HepG2 (cell line): Measurements from ENCODE around the gene C22orf15. TPM values are rescaled to one million over a fixed set of nuclear protein-coding genes. Genes with fewer than 3 reads are reported as not detected.

Source experiments
- CC2D1A ChIP-seq: sonication (generic); formaldehyde crosslinking; IDR thresholded peaks from 2 replicates; pipeline ENCODE4 v1.8.1; 2023; ENCODE audit warnings: mild to moderate bottlenecking, missing genetic modification reagents
- DNMT1 ChIP-seq: sonication (generic); formaldehyde crosslinking; IDR thresholded peaks from 2 replicates; pipeline ENCODE4 v1.5.1; 2020; ENCODE audit warnings: mild to moderate bottlenecking, missing genetic modification reagents
- GLI4 ChIP-seq: sonication (generic); formaldehyde crosslinking; IDR thresholded peaks from 2 replicates; pipeline ENCODE4 v1.5.1; 2020; ENCODE audit warnings: missing genetic modification reagents, mild to moderate bottlenecking, moderate library complexity, borderline replicate concordance
- HDAC2 ChIP-seq: sonication (generic); formaldehyde crosslinking; IDR thresholded peaks from 2 replicates; pipeline ENCODE4 v1.4.0; 2020; ENCODE audit warnings: missing genetic modification reagents
- HDAC6 ChIP-seq: fragments of 200-600 bp; sonication (generic); IDR thresholded peaks from 2 replicates; pipeline ENCODE4 v1.7.0; 2017; ENCODE audit warnings: mild to moderate bottlenecking, antibody characterized with exemption, low read length, low read depth
- HIC2 ChIP-seq: sonication (generic); formaldehyde crosslinking; IDR thresholded peaks from 2 replicates; pipeline ENCODE4 v1.9.0; 2022; ENCODE audit warnings: low read depth, missing genetic modification reagents
- IRF9 ChIP-seq: sonication (generic); formaldehyde crosslinking; IDR thresholded peaks from 2 replicates; pipeline ENCODE4 v1.8.0; 2022; ENCODE audit warnings: missing genetic modification reagents, mild to moderate bottlenecking, borderline replicate concordance
- KLF12 ChIP-seq: sonication (generic); formaldehyde crosslinking; IDR thresholded peaks from 2 replicates; pipeline ENCODE4 v1.4.0; 2020; ENCODE audit warnings: missing genetic modification reagents, borderline replicate concordance
- MBD4 ChIP-seq: IDR thresholded peaks from 2 replicates; pipeline ENCODE4 v1.6.1; 2012; ENCODE audit warnings: low read length, inconsistent platforms, borderline replicate concordance
- PRDM15 ChIP-seq: sonication (generic); formaldehyde crosslinking; IDR thresholded peaks from 2 replicates; pipeline ENCODE4 v1.4.0; 2020; ENCODE audit warnings: missing genetic modification reagents
- PRMT3 ChIP-seq: sonication (generic); formaldehyde crosslinking; IDR thresholded peaks from 2 replicates; pipeline ENCODE4 v1.8.1; 2022; ENCODE audit warnings: low read depth, mild to moderate bottlenecking, moderate library complexity, missing genetic modification reagents, borderline replicate concordance
- SNAPC2 ChIP-seq: sonication (generic); formaldehyde crosslinking; IDR thresholded peaks from 2 replicates; pipeline ENCODE4 v1.8.1; 2022; ENCODE audit warnings: mild to moderate bottlenecking, missing genetic modification reagents
- TRAFD1 ChIP-seq: sonication (generic); formaldehyde crosslinking; IDR thresholded peaks from 2 replicates; pipeline ENCODE4 v1.5.1; 2020; ENCODE audit warnings: missing genetic modification reagents, mild to moderate bottlenecking, borderline replicate concordance
- ZC3H13 ChIP-seq: sonication (generic); formaldehyde crosslinking; IDR thresholded peaks from 2 replicates; pipeline ENCODE4 v1.8.1; 2023; ENCODE audit warnings: mild to moderate bottlenecking, missing genetic modification reagents, moderate library complexity
- ZIK1 ChIP-seq: sonication (generic); formaldehyde crosslinking; IDR thresholded peaks from 2 replicates; pipeline ENCODE4 v1.5.0; 2020; ENCODE audit warnings: mild to moderate bottlenecking, low read depth, missing genetic modification reagents, borderline replicate concordance
- ZNF230 ChIP-seq: sonication (generic); formaldehyde crosslinking; IDR thresholded peaks from 2 replicates; pipeline ENCODE4 v1.4.0; 2020; ENCODE audit warnings: mild to moderate bottlenecking, missing genetic modification reagents
- ZNF543 ChIP-seq: sonication (generic); formaldehyde crosslinking; IDR thresholded peaks from 2 replicates; pipeline ENCODE4 v1.4.0; 2020; ENCODE audit warnings: mild to moderate bottlenecking, missing genetic modification reagents
- ZNF660 ChIP-seq: sonication (generic); formaldehyde crosslinking; IDR thresholded peaks from 2 replicates; pipeline ENCODE4 v1.5.1; 2020; ENCODE audit warnings: mild to moderate bottlenecking, low read depth, missing genetic modification reagents, borderline replicate concordance
- polyA plus RNA-seq, 8 experiments: library from polyadenylated mRNA; depleted of rRNA in 3 of 8; stranded (reverse) in 7 of 8; unstranded in 1 of 8; fragments of >200 nt; fragmentation: Illumina TruSeq in 4 of 8; extraction: Trizol in 4 of 8; gene quantifications; 2 replicates each; pipeline versions ENCODE4 v1.2.1 to v1.2.3, GENCODE V29; 2011 to 2016; ENCODE audit warnings: low read depth in 4 of 8, missing spikeins in 1 of 8, mixed read lengths in 1 of 8; ENCODE audit not compliant: insufficient read depth in 1 of 8
- total RNA-seq, 5 experiments: library from RNA; depleted of rRNA; stranded (reverse); fragments of >200 nt; fragmentation: Illumina TruSeq; extraction: Trizol; gene quantifications; 2 replicates each; pipeline ENCODE4 v1.2.3, GENCODE V29; 2016; ENCODE audit warnings: low read depth in 1 of 5

Gene C22orf15
- total and polyA plus RNA-seq, 2 of the 13 experiments (the other 11 are each of a cell fraction or from before 2014, with no cell fraction given) = not detected

- no peak for TF ChIP-seq PRDM15 (CRISPR knock-in tag)
- TF ChIP-seq ZNF230 (CRISPR knock-in tag) = peak; percentile 64; the same call in 1 of the 2 replicates
- 0 out of 2 replicates have a peak, but pooled peaks have one; percentile 4 for TF ChIP-seq DNMT1
- TF ChIP-seq HDAC2 = no peak; the same call in 1 of the 2 replicates
- TF ChIP-seq SNAPC2 (CRISPR knock-in tag) = no peak; the same call in 1 of the 2 replicates
- peak; percentile 59; the same call in 1 of the 2 replicates for TF ChIP-seq ZIK1
- TF ChIP-seq MBD4 = no peak
- TF ChIP-seq IRF9 (CRISPR knock-in tag) = peak; percentile 86; the same call in 1 of the 2 replicates
- TF ChIP-seq ZC3H13 (CRISPR knock-in tag) = no peak
- peak; percentile 90 for TF ChIP-seq ZNF543
- TF ChIP-seq HDAC6 = no peak
- TF ChIP-seq GLI4 (CRISPR knock-in tag) = no peak
- no peak for TF ChIP-seq ZNF660
- TF ChIP-seq HIC2 = peak; percentile 85; the same call in 1 of the 2 replicates
- TF ChIP-seq KLF12 (CRISPR knock-in tag) = no peak
- no peak for TF ChIP-seq PRMT3 (CRISPR knock-in tag)
- no peak for TF ChIP-seq TRAFD1 (CRISPR knock-in tag)
- TF ChIP-seq CC2D1A (CRISPR knock-in tag) = no peak
Observed at GRCh38 chr22:23767673-23768548, 5.1 kb downstream of the C22orf15 start, which contains the start of gene CHCHD10 (continued).
